Occipital lobe (tissue), 2 donors: Measurements from ENCODE around the gene PRDM4. TPM values are rescaled to one million over a fixed set of nuclear protein-coding genes. Genes with fewer than 3 reads are reported as not detected.
"Not testable (repeated sequence)": the region's sequence is repeated elsewhere in the genome, so short reads cannot be mapped to it uniquely, and the experiment has no call there.

ENCODE experiments used
- DNase-seq: peaks from one replicate; lab custom pipeline; 2025; lab: John Stamatoyannopoulos, UW
- total RNA-seq: library from RNA; depleted of rRNA; stranded (reverse); fragments of >200 nt; gene quantifications from one replicate; pipeline ENCODE4 v1.2.3, GENCODE V29; 2014

Gene PRDM4
- total RNA-seq, 1 donor from 2014 or later: 19.7 TPM

GRCh38 chr12:107767466-107767865, 6.5 kb upstream of the PRDM4 start:
- no peak for DNase-seq

- DNase-seq: no peak
These were observed 4.4 kb upstream of the PRDM4 start for GRCh38 chr12:107765316-107765715.

- DNase-seq: no peak
These were observed 3.7 kb upstream of the PRDM4 start for GRCh38 chr12:107764626-107765025.

- DNase-seq: no peak
These were observed 1.9 kb upstream of the PRDM4 start for GRCh38 chr12:107762874-107763273.

GRCh38 chr12:107761502-107761904, 566 bp upstream of the PRDM4 start:
- DNase-seq: no peak

GRCh38 chr12:107760207-107760808, 629 bp downstream of the PRDM4 start:
- no peak for DNase-seq

- DNase-seq: no peak
These were observed 1.5 kb downstream of the PRDM4 start for GRCh38 chr12:107759410-107759809.

- DNase-seq: no peak
These were observed 11.9 kb downstream of the PRDM4 start for GRCh38 chr12:107749083-107749482.

- DNase-seq: no peak
These were observed 12.5 kb downstream of the PRDM4 start for GRCh38 chr12:107748472-107748871.

GRCh38 chr12:107736914-107737313, 24.0 kb downstream of the PRDM4 start:
- DNase-seq: no peak

GRCh38 chr12:107735763-107736162, 25.2 kb downstream of the PRDM4 start:
- no peak for DNase-seq

- DNase-seq: no peak
These were observed 26.8 kb downstream of the PRDM4 start for GRCh38 chr12:107734139-107734538.

- no peak for DNase-seq
These were observed 28.6 kb downstream of the PRDM4 start for GRCh38 chr12:107732365-107732764.

- DNase-seq: no peak
These were observed 29.6 kb downstream of the PRDM4 start for GRCh38 chr12:107731366-107731765.

GRCh38 chr12:107730618-107731341, 30.2 kb downstream of the PRDM4 start:
- DNase-seq: no peak

GRCh38 chr12:107727742-107728141, 33.2 kb downstream of the PRDM4 start:
- DNase-seq: not testable (repeated sequence)

GRCh38 chr12:107727327-107727726, 33.6 kb downstream of the PRDM4 start:
- DNase-seq: not testable (repeated sequence)

- DNase-seq: no peak
These were observed 42.3 kb downstream of the PRDM4 start for GRCh38 chr12:107718606-107719005.

- no peak for DNase-seq
These were observed 45.2 kb downstream of the PRDM4 start for GRCh38 chr12:107715780-107716179.

GRCh38 chr12:107705522-107705921, 55.4 kb downstream of the PRDM4 start:
- DNase-seq: not testable (repeated sequence)

- no peak for DNase-seq
These were observed 56.9 kb downstream of the PRDM4 start for GRCh38 chr12:107704041-107704440.

GRCh38 chr12:107702106-107702505, 58.8 kb downstream of the PRDM4 start:
- no peak for DNase-seq

- not testable (repeated sequence) for DNase-seq
These were observed 65.2 kb downstream of the PRDM4 start for GRCh38 chr12:107695772-107696171.
